22Rv1 (cell line): ENCODE measurements around the gene PDZD4.

Source experiments
- ZFX ChIP-seq: fragments of 450-650 bp; IDR thresholded peaks from 2 replicates; pipeline ENCODE4 v1.6.1; 2017; ENCODE audit warnings: antibody characterized with exemption, borderline replicate concordance
- TF ChIP-seq, protein P1 (sequence below): fragments of 450-650 bp; IDR thresholded peaks from 2 replicates; pipeline ENCODE4 v1.5.1; 2017; ENCODE audit warnings: mild to moderate bottlenecking

DNA sequence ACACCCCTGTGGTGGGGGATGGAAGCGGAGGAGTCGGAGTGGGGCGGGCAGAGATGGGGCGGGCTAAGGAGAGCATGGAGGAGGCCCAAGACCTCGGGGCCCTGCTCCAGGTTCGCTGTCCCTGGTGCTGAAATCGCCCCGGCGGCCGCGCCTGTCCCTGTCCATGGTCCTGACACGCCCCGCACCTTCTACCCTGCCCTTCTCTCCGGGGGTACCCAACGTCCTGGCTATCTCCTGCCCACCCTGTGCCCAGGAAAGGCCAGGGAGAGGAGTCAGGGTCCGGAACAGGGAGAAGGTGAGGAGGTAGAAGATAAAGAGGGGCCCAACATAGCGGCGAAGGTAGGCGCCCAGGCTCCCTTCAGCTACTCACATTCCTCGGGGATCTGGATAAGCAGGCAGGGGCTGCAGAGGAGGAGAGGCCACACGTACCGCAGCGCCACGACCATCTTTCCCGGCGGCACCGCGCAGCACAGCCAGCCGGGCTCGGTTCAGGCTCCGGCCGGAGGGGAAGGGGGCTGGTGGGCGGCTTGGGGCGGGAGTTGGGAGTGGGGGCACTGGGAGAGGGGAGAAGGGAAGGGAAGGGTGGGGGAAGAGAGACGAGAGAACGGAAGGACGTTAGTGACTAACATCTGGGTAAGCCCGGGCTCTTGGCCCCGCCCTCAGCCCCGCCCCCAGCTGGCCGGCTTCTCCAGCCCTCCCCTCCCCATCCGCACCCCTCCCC lies 45.2 kb upstream of the PDZD4 start:
- TF ChIP-seq, protein P1, sequence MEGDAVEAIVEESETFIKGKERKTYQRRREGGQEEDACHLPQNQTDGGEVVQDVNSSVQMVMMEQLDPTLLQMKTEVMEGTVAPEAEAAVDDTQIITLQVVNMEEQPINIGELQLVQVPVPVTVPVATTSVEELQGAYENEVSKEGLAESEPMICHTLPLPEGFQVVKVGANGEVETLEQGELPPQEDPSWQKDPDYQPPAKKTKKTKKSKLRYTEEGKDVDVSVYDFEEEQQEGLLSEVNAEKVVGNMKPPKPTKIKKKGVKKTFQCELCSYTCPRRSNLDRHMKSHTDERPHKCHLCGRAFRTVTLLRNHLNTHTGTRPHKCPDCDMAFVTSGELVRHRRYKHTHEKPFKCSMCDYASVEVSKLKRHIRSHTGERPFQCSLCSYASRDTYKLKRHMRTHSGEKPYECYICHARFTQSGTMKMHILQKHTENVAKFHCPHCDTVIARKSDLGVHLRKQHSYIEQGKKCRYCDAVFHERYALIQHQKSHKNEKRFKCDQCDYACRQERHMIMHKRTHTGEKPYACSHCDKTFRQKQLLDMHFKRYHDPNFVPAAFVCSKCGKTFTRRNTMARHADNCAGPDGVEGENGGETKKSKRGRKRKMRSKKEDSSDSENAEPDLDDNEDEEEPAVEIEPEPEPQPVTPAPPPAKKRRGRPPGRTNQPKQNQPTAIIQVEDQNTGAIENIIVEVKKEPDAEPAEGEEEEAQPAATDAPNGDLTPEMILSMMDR: no peak
- no peak for TF ChIP-seq ZFX
